ENCODE measurements around the gene CLTB.

CLTB gene

GRCh38 chr5:176415952-176416924, at the start of gene CLTB:
Gene CLTB (minus strand): TSS chr5:176416539. CDS start chr5:176416363, 176 bp downstream.
- TF ChIP-seq MYC (IDR thresholded peaks at IDR 0.05; ENCODE audit: low read depth, low read length): peak; percentile 64
- TF ChIP-seq MAX (IDR thresholded peaks at IDR 0.05; ENCODE audit: low read depth, low read length): peak; percentile 73
- peak; percentile 6 for TF ChIP-seq CTCF (IDR thresholded peaks at IDR 0.05; ENCODE audit: low read depth, low read length)
- peak; percentile 32 for TF ChIP-seq POLR2A (IDR thresholded peaks at IDR 0.05; ENCODE audit: extremely low read depth, insufficient read length)

GRCh38 chr5:176463113-176463764, 46.9 kb upstream of the CLTB start:
- DNase-seq (ENCODE audit: low read depth): no peak
- TF ChIP-seq MAX (IDR thresholded peaks at IDR 0.05; ENCODE audit: low read depth, low read length) (no peak), MYC (IDR thresholded peaks at IDR 0.05; ENCODE audit: low read depth, low read length) (no peak), CTCF (IDR thresholded peaks at IDR 0.05; ENCODE audit: low read depth, low read length) (no peak), POLR2A (IDR thresholded peaks at IDR 0.05; ENCODE audit: extremely low read depth, insufficient read length) (no peak)
- H3K4me3 ChIP-seq (ENCODE audit: low read depth, low read length): no peak overlapping the region

More at GRCh38 chr5:176415952-176416924, at the start of gene CLTB:
- DNase-seq (ENCODE audit: low read depth): peak; percentile 88
- H3K4me3 ChIP-seq (ENCODE audit: low read depth, low read length): peak within 1 kb of the TSS; percentile 54

GRCh38 chr5:176461349-176461748, 45.0 kb upstream of the CLTB start:
- TF ChIP-seq CTCF (IDR thresholded peaks at IDR 0.05; ENCODE audit: low read depth, low read length): no peak
- no peak for TF ChIP-seq POLR2A (IDR thresholded peaks at IDR 0.05; ENCODE audit: extremely low read depth, insufficient read length)
- TF ChIP-seq MAX (IDR thresholded peaks at IDR 0.05; ENCODE audit: low read depth, low read length): no peak
- TF ChIP-seq MYC (IDR thresholded peaks at IDR 0.05; ENCODE audit: low read depth, low read length): no peak
- H3K4me3 ChIP-seq (ENCODE audit: low read depth, low read length): no peak overlapping the region
- DNase-seq (ENCODE audit: low read depth): no peak

GRCh38 chr5:176458904-176459561, 42.7 kb upstream of the CLTB start:
- H3K4me3 ChIP-seq (ENCODE audit: low read depth, low read length): no peak overlapping the region
- no peak for TF ChIP-seq MYC (IDR thresholded peaks at IDR 0.05; ENCODE audit: low read depth, low read length)
- no peak for TF ChIP-seq POLR2A (IDR thresholded peaks at IDR 0.05; ENCODE audit: extremely low read depth, insufficient read length)
- TF ChIP-seq MAX (IDR thresholded peaks at IDR 0.05; ENCODE audit: low read depth, low read length): no peak
- no peak for DNase-seq (ENCODE audit: low read depth)

- H3K4me3 ChIP-seq (ENCODE audit: low read depth, low read length): no peak overlapping the region
- TF ChIP-seq POLR2A (IDR thresholded peaks at IDR 0.05; ENCODE audit: extremely low read depth, insufficient read length): no peak
- TF ChIP-seq CTCF (IDR thresholded peaks at IDR 0.05; ENCODE audit: low read depth, low read length): no peak
- no peak for TF ChIP-seq MYC (IDR thresholded peaks at IDR 0.05; ENCODE audit: low read depth, low read length)
- no peak for TF ChIP-seq MAX (IDR thresholded peaks at IDR 0.05; ENCODE audit: low read depth, low read length)
These were observed 38.5 kb upstream of the CLTB start for GRCh38 chr5:176454724-176455394.

More at GRCh38 chr5:176454724-176455394, 38.5 kb upstream of the CLTB start:
- DNase-seq (ENCODE audit: low read depth): no peak

All from NB4 (cell line).